SH-SY5Y (cell line): ENCODE results near the gene HGS.

ENCODE experiments used
- GATA2 ChIP-seq: IDR thresholded peaks from 2 replicates; pipeline ENCODE4 v1.6.1; 2011; ENCODE audit warnings: mild to moderate bottlenecking, low read depth, low read length
- GATA3 ChIP-seq: IDR thresholded peaks from 2 replicates; pipeline ENCODE4 v1.6.1; 2011; ENCODE audit warnings: low read depth, mild to moderate bottlenecking, low read length, moderate library complexity

- TF ChIP-seq GATA2 = no peak
- TF ChIP-seq GATA3 = no peak
These were observed 2.1 kb upstream of the HGS start for GRCh38 chr17:81681672-81682071.
